Mesendoderm (in vitro differentiated cells): ENCODE results near the gene PITPNM3.

Experiments
- DNase-seq: peaks from one replicate; pipeline ENCODE4 v3.0.0; 2013
- H2AK5ac ChIP-seq: 2 replicates; pipeline ENCODE4 v1.6.1; 2013; ENCODE audit warnings: low read length, inconsistent platforms
- H2BK120ac ChIP-seq: 2 replicates; pipeline ENCODE4 v1.6.1; 2013; ENCODE audit warnings: low read depth, mild to moderate bottlenecking, low read length, moderate library complexity, mixed read lengths
- H2BK15ac ChIP-seq: replicated peaks from 2 replicates; pipeline ENCODE4 v1.6.1; 2013; ENCODE audit warnings: low read depth, mild to moderate bottlenecking, moderate library complexity
- H2BK5ac ChIP-seq: 2 replicates; pipeline ENCODE4 v1.6.1; 2013; ENCODE audit warnings: low read length, inconsistent platforms
- H3K18ac ChIP-seq: 2 replicates; pipeline ENCODE4 v1.6.1; 2013; ENCODE audit warnings: mild to moderate bottlenecking, low read length, mixed read lengths
- H3K23ac ChIP-seq: one replicate; pipeline ENCODE4 v1.6.1; 2013; ENCODE audit warnings: low read length
- H3K27ac ChIP-seq: 2 replicates; pipeline ENCODE4 v1.5.1; 2013; ENCODE audit warnings: low read depth, mild to moderate bottlenecking, inconsistent platforms, low read length, moderate library complexity
- H3K27me3 ChIP-seq: 2 replicates; pipeline ENCODE4 v1.6.1; 2013; ENCODE audit warnings: low read length, control low read depth, mild to moderate bottlenecking, inconsistent platforms; ENCODE audit not compliant: insufficient read depth, poor library complexity
- H3K36me3 ChIP-seq: 2 replicates; pipeline ENCODE4 v1.6.1; 2013; ENCODE audit warnings: low read length, inconsistent platforms; ENCODE audit not compliant: control insufficient read depth, insufficient read depth
- H3K4ac ChIP-seq: one replicate; pipeline ENCODE4 v1.6.1; 2013; ENCODE audit warnings: low read depth, mild to moderate bottlenecking, low read length, moderate library complexity
- H3K4me1 ChIP-seq: 2 replicates; pipeline ENCODE4 v1.6.1; 2013; ENCODE audit warnings: low read depth, low read length, inconsistent platforms; ENCODE audit not compliant: control insufficient read depth
- H3K4me2 ChIP-seq: 2 replicates; pipeline ENCODE4 v1.6.1; 2013; ENCODE audit warnings: low read length
- H3K4me3 ChIP-seq: 2 replicates; pipeline ENCODE4 v1.5.1; 2013; ENCODE audit warnings: mild to moderate bottlenecking, low read length
- H3K56ac ChIP-seq: one replicate; pipeline ENCODE4 v1.6.1; 2013; ENCODE audit warnings: low read length
- H3K79me1 ChIP-seq: 2 replicates; pipeline ENCODE4 v1.6.1; 2013; ENCODE audit warnings: low read length, inconsistent platforms
- H3K79me2 ChIP-seq: 2 replicates; pipeline ENCODE4 v1.6.1; 2013; ENCODE audit warnings: mild to moderate bottlenecking, low read length; ENCODE audit not compliant: control insufficient read depth, insufficient read depth
- H3K9ac ChIP-seq: 2 replicates; pipeline ENCODE4 v1.6.1; 2013; ENCODE audit warnings: low read length, inconsistent platforms
- H4K5ac ChIP-seq: one replicate; pipeline ENCODE4 v1.6.1; 2013; ENCODE audit warnings: low read length
- H4K8ac ChIP-seq: one replicate; pipeline ENCODE4 v1.6.1; 2013; ENCODE audit warnings: low read depth, mild to moderate bottlenecking, control low read depth, low read length, moderate library complexity
- WGBS: extraction: QIAGEN DNeasy Blood & Tissue Kit; methylation state at CpG from one replicate; pipeline ENCODE4 v1.1.7; 2013; ENCODE audit warnings: low lambda C conversion rate, missing lambda C conversion rate; ENCODE audit not compliant: insufficient coverage; ENCODE audit errors: extremely low coverage; 5-methylcytosine and 5-hydroxymethylcytosine counted together

Gene PITPNM3

GRCh38 chr17:6591599-6592158 lies 35.3 kb upstream of the PITPNM3 start:
- H3K27ac ChIP-seq = peak overlapping the region; percentile 31
- H4K5ac ChIP-seq = no peak overlapping the region
- no peak overlapping the region for H3K23ac ChIP-seq
- WGBS = no CpG with 5 or more reads among the region's 7 CpGs
- no peak overlapping the region for H2BK5ac ChIP-seq
- no peak overlapping the region for H3K4ac ChIP-seq
- H3K4me2 ChIP-seq = no peak overlapping the region
- no peak overlapping the region for H2BK120ac ChIP-seq
- no peak overlapping the region for H2BK15ac ChIP-seq
- no peaks in the 10 kb centered on the region for H3K4me1 ChIP-seq
- no peak overlapping the region for H4K8ac ChIP-seq
- H3K79me1 ChIP-seq = no peaks in the 10 kb centered on the region
- H3K27me3 ChIP-seq = no peaks in the 10 kb centered on the region
- H3K4me3 ChIP-seq = no peak overlapping the region
- no peak overlapping the region for H3K9ac ChIP-seq
- H2AK5ac ChIP-seq = no peak overlapping the region
- no peak overlapping the region for H3K56ac ChIP-seq
- H3K79me2 ChIP-seq = no peaks in the 10 kb centered on the region
- H3K36me3 ChIP-seq = peaks cover 11% of the 10 kb centered on the region
- H3K18ac ChIP-seq = no peak overlapping the region
- DNase-seq = no peak

- no peaks in the 10 kb centered on the region for H3K79me1 ChIP-seq
- no peak overlapping the region for H3K27ac ChIP-seq
- DNase-seq = no peak
- H3K79me2 ChIP-seq = no peaks in the 10 kb centered on the region
- H3K9ac ChIP-seq = no peak overlapping the region
- no peak overlapping the region for H2BK120ac ChIP-seq
- no peak overlapping the region for H3K23ac ChIP-seq
- peaks cover 13% of the 10 kb centered on the region for H3K36me3 ChIP-seq
- no peak overlapping the region for H4K8ac ChIP-seq
- no peak overlapping the region for H3K4ac ChIP-seq
- H2BK15ac ChIP-seq = no peak overlapping the region
- no peak overlapping the region for H3K4me3 ChIP-seq
- no peak overlapping the region for H3K4me2 ChIP-seq
- H2BK5ac ChIP-seq = no peak overlapping the region
- H4K5ac ChIP-seq = no peak overlapping the region
- no CpG with 5 or more reads among the region's 15 CpGs for whole genome bisulfite sequencing
- H3K4me1 ChIP-seq = no peaks in the 10 kb centered on the region
- no peak overlapping the region for H3K18ac ChIP-seq
- H3K27me3 ChIP-seq = no peaks in the 10 kb centered on the region
- no peak overlapping the region for H2AK5ac ChIP-seq
- H3K56ac ChIP-seq = no peak overlapping the region
Observed at GRCh38 chr17:6589266-6589946, 33.1 kb upstream of the PITPNM3 start.

GRCh38 chr17:6588165-6588564 lies 31.8 kb upstream of the PITPNM3 start:
- no peak overlapping the region for H2BK15ac ChIP-seq
- no peaks in the 10 kb centered on the region for H3K79me1 ChIP-seq
- no peak overlapping the region for H2BK120ac ChIP-seq
- no peak overlapping the region for H3K27ac ChIP-seq
- H3K4me3 ChIP-seq = no peak overlapping the region
- H3K4me2 ChIP-seq = no peak overlapping the region
- no peak overlapping the region for H3K9ac ChIP-seq
- no peak overlapping the region for H3K4ac ChIP-seq
- H4K5ac ChIP-seq = no peak overlapping the region
- H3K56ac ChIP-seq = no peak overlapping the region
- H2AK5ac ChIP-seq = no peak overlapping the region
- H3K79me2 ChIP-seq = no peaks in the 10 kb centered on the region
- H2BK5ac ChIP-seq = no peak overlapping the region
- no peak for DNase-seq
- no peaks in the 10 kb centered on the region for H3K27me3 ChIP-seq
- no peak overlapping the region for H3K18ac ChIP-seq
- WGBS = no CpG with 5 or more reads among the region's 5 CpGs
- no peak overlapping the region for H4K8ac ChIP-seq
- no peak overlapping the region for H3K23ac ChIP-seq
- no peaks in the 10 kb centered on the region for H3K4me1 ChIP-seq
- H3K36me3 ChIP-seq = peaks cover 13% of the 10 kb centered on the region

- Histone ChIP-seq H3K79me2 (no peaks in the 10 kb centered on the region), H3K27me3 (no peaks in the 10 kb centered on the region), H3K56ac (no peak overlapping the region), H3K4me3 (no peak overlapping the region), H3K4ac (no peak overlapping the region), H3K9ac (no peak overlapping the region), H2BK5ac (no peak overlapping the region), H2BK15ac (no peak overlapping the region), H3K4me2 (no peak overlapping the region), H2BK120ac (no peak overlapping the region), H3K18ac (no peak overlapping the region), H3K27ac (no peak overlapping the region), H3K23ac (no peak overlapping the region), H4K5ac (no peak overlapping the region), H2AK5ac (no peak overlapping the region), H3K36me3 (peaks cover 13% of the 10 kb centered on the region), H3K79me1 (no peaks in the 10 kb centered on the region), H3K4me1 (no peaks in the 10 kb centered on the region), H4K8ac (no peak overlapping the region)
- no peak for DNase-seq
- WGBS = no CpG with 5 or more reads among the region's 4 CpGs
Observed at GRCh38 chr17:6587310-6587709, 31.0 kb upstream of the PITPNM3 start.

GRCh38 chr17:6583411-6583810 lies 27.1 kb upstream of the PITPNM3 start:
- H3K27ac ChIP-seq = no peak overlapping the region
- peaks cover 3% of the 10 kb centered on the region for H3K36me3 ChIP-seq
- H3K9ac ChIP-seq = no peak overlapping the region
- H3K79me2 ChIP-seq = no peaks in the 10 kb centered on the region
- H4K8ac ChIP-seq = no peak overlapping the region
- no peak overlapping the region for H3K23ac ChIP-seq
- no peaks in the 10 kb centered on the region for H3K27me3 ChIP-seq
- no peak overlapping the region for H3K4ac ChIP-seq
- no peak overlapping the region for H2BK15ac ChIP-seq
- H2BK5ac ChIP-seq = no peak overlapping the region
- H3K56ac ChIP-seq = no peak overlapping the region
- H3K79me1 ChIP-seq = no peaks in the 10 kb centered on the region
- H3K4me3 ChIP-seq = no peak overlapping the region
- no peaks in the 10 kb centered on the region for H3K4me1 ChIP-seq
- H2BK120ac ChIP-seq = no peak overlapping the region
- no peak overlapping the region for H4K5ac ChIP-seq
- no peak overlapping the region for H2AK5ac ChIP-seq
- no peak overlapping the region for H3K4me2 ChIP-seq
- no peak for DNase-seq
- WGBS = no CpG with 5 or more reads among the region's 4 CpGs
- H3K18ac ChIP-seq = no peak overlapping the region

GRCh38 chr17:6580625-6581024 lies 24.3 kb upstream of the PITPNM3 start:
- Histone ChIP-seq H2AK5ac (no peak overlapping the region), H3K4me1 (no peaks in the 10 kb centered on the region), H3K79me2 (no peaks in the 10 kb centered on the region), H3K4me2 (no peak overlapping the region), H3K56ac (no peak overlapping the region), H3K27ac (no peak overlapping the region), H3K36me3 (no peaks in the 10 kb centered on the region), H4K5ac (no peak overlapping the region), H3K4me3 (no peak overlapping the region), H3K23ac (no peak overlapping the region), H3K4ac (no peak overlapping the region), H3K18ac (no peak overlapping the region), H2BK5ac (no peak overlapping the region), H2BK15ac (no peak overlapping the region), H4K8ac (no peak overlapping the region), H3K27me3 (no peaks in the 10 kb centered on the region), H2BK120ac (no peak overlapping the region), H3K9ac (no peak overlapping the region), H3K79me1 (no peaks in the 10 kb centered on the region)
- no peak for DNase-seq
- no CpG with 5 or more reads among the region's 9 CpGs for WGBS
